CD8-positive, alpha-beta memory T cell (primary cell): ENCODE data around the gene FLOT1. TPM values are rescaled to one million over a fixed set of nuclear protein-coding genes. Genes with fewer than 3 reads are reported as not detected.
"Not testable (repeated sequence)": the region's sequence is repeated elsewhere in the genome, so short reads cannot be mapped to it uniquely, and the experiment has no call there.

ENCODE experiments used
- CTCF ChIA-PET: fragments of 350-600 bp; sonication (Branson Sonifier 250); formaldehyde crosslinking; loops from one replicate; lab custom pipeline; 2021; ENCODE audit warnings: antibody characterized with exemption; lab: Charles Lee
- POLR2A ChIA-PET: fragments of 350-600 bp; sonication (Branson Sonifier 250); formaldehyde crosslinking; loops from one replicate; lab custom pipeline; 2021; ENCODE audit warnings: antibody characterized with exemption; lab: Charles Lee
- DNase-seq, 5 donors: peaks; one replicate each; pipeline versions ENCODE4 v3.0.0 to v3.0.0-alpha.2; 2020 to 2022; ENCODE audit warnings: mixed read lengths in 1 of 5
- H3K27ac ChIP-seq: one replicate; pipeline ENCODE4 v1.7.0; 2013; ENCODE audit warnings: low read depth, mild to moderate bottlenecking, low read length, moderate library complexity
- H3K27me3 ChIP-seq: 2 replicates; pipeline ENCODE4 v1.7.0; 2013; ENCODE audit warnings: low read length, mild to moderate bottlenecking; ENCODE audit not compliant: insufficient read depth, poor library complexity, severe bottlenecking
- H3K36me3 ChIP-seq: 2 replicates; pipeline ENCODE4 v1.7.0; 2013; ENCODE audit warnings: mild to moderate bottlenecking, low read length, moderate library complexity; ENCODE audit not compliant: insufficient read depth
- H3K4me1 ChIP-seq: 2 replicates; pipeline ENCODE4 v1.7.0; 2013; ENCODE audit warnings: mild to moderate bottlenecking, low read length, moderate library complexity; ENCODE audit not compliant: insufficient read depth
- H3K4me3 ChIP-seq: 2 replicates; pipeline ENCODE4 v1.7.0; 2013; ENCODE audit warnings: mild to moderate bottlenecking, low read length
- H3K9me3 ChIP-seq: 2 replicates; pipeline ENCODE4 v1.7.0; 2013; ENCODE audit warnings: mild to moderate bottlenecking, low read length
- H3K27ac Mint-ChIP-seq, 8 donors: one replicate each; pipeline ENCODE4 v1.8.0; 2020 to 2021; ENCODE audit warnings: mixed read lengths in 8 of 8, mild to moderate bottlenecking in 6 of 8, inconsistent platforms in 3 of 8, moderate library complexity in 3 of 8
- H3K27me3 Mint-ChIP-seq, 2 donors: one replicate each; pipeline ENCODE4 v1.8.0; 2020 to 2021; ENCODE audit warnings: mixed read lengths in 2 of 2, mild to moderate bottlenecking in 1 of 2, moderate library complexity in 1 of 2
- H3K36me3 Mint-ChIP-seq, 3 donors: one replicate each; pipeline ENCODE4 v1.8.0; 2020 to 2021; ENCODE audit warnings: mixed read lengths in 3 of 3, inconsistent platforms in 1 of 3, mild to moderate bottlenecking in 1 of 3
- H3K4me1 Mint-ChIP-seq, 3 donors: one replicate each; pipeline ENCODE4 v1.8.0; 2020 to 2021; ENCODE audit warnings: mixed read lengths in 3 of 3, inconsistent platforms in 1 of 3, mild to moderate bottlenecking in 1 of 3
- H3K4me3 Mint-ChIP-seq, 7 donors: one replicate each; pipeline ENCODE4 v1.8.0; 2020 to 2021; ENCODE audit warnings: mixed read lengths in 7 of 7, mild to moderate bottlenecking in 6 of 7, moderate library complexity in 4 of 7, inconsistent platforms in 2 of 7
- H3K9me3 Mint-ChIP-seq, 5 donors: one replicate each; pipeline ENCODE4 v1.8.0; 2020 to 2022; ENCODE audit warnings: mixed read lengths in 5 of 5, mild to moderate bottlenecking in 3 of 5, moderate library complexity in 2 of 5, inconsistent platforms in 1 of 5
- polyA plus RNA-seq: library from polyadenylated mRNA; unstranded; fragments of 300-500 nt; fragmentation: Illumina TruSeq; gene quantifications from one replicate; pipeline ENCODE4 v1.2.3, GENCODE V29; 2021
- total RNA-seq, 2 experiments: library from RNA; stranded (reverse); gene quantifications; one replicate each; pipeline ENCODE4 v1.2.3, GENCODE V29; 2021

Gene FLOT1
- total and polyA plus RNA-seq, 3 experiments from 2014 or later: 104 to 155 (median 154) TPM

DNA sequence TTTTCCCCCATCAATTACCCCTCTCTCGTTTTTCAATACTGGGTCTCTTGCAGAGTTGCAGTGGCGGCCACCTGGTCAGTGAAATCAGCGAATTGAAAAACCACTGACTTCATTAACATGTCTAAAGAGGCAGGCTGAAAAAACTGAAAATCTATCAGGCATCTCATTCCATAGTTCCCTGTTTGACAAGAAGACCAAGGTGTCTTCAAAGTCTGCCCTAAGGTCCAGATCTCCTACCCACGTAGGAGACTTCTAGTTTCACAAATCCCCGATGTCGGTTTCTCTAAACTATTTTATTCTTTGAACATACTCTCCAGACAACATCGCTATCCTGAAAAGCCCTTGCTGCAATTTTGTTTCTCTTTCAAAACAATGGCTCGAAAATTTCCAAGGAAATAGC lies 23.1 kb downstream of the FLOT1 start:
- Mint-ChIP-seq H3K4me3 (peak overlapping the region; percentile 91 to 99 (median 98)), H3K9me3 (no peaks in the 10 kb centered on the region), H3K27ac (peak overlapping the region; percentile 78 to 98 (median 96)), H3K4me1 (peaks cover 54 to 72% (median 57%) of the 10 kb centered on the region in 3 donors), H3K27me3 (peaks cover 0 to 6% of the 10 kb centered on the region in 2 donors), H3K36me3 (peaks cover 5 to 53% (median 17%) of the 10 kb centered on the region in 3 donors)
- H3K27ac ChIP-seq: peak overlapping the region; percentile 73
- peak overlapping the region; percentile 95 for H3K4me3 ChIP-seq
- H3K9me3 ChIP-seq: no peaks in the 10 kb centered on the region
- ChIA-PET POLR2A (interaction anchor here (2.5 to 7.4 kb wide), 4 partner anchors 28 to 104 kb away, joined by 8 to 142 read pairs (median 39); partner anchors contain the start of genes MRPS18B and PPP1R10), CTCF (interaction anchor here (1.1 to 17.1 kb wide), 2 partner anchors 42 to 105 kb away, joined by 3 to 697 read pairs; partner anchors contain the start of gene DHX16)
- H3K36me3 ChIP-seq: peaks cover 15% of the 10 kb centered on the region
- peaks cover 26% of the 10 kb centered on the region for H3K4me1 ChIP-seq
- DNase-seq: no peak
- no peaks in the 10 kb centered on the region for H3K27me3 ChIP-seq

DNA sequence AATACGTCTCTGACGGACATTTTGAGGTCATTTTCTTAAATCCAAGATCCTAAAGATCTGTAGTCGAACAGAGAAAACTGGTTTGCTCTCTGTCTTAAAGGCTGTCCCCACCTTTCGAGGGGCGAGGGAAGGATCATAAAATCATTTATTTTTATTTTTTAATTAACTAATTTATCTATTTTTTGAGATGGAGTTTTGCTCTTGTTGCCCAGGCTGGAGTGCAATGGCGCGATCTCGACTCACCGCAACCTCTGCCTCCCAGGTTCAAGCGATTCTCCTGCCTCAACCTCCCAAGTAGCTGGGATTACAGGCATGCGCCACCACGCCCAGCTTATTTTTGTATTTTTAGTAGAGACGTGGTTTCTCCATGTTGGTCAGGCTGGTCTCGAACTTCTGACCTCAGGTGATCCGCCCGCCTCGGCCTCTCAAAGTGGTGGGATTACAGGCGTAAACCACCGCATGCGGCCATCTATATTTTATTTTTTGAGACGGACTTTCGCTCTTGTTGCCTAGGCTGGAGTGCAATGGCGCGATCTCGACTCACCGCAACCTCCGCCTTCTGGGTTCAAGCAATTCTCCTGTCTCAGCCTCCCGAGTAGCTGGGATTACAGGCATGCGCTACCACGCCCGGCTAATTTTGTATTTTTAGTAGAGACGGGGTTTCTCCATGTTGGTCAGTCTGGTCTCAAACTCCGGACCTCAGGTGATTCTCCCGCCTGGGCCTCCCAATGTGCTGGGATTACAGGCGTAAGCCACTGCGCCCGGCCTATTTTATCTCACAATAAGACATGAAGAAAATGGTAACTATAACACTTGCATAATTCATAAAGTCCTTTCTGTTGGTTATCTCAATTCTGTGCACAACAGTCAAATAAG lies 24.4 kb downstream of the FLOT1 start:
- POLR2A ChIA-PET: interaction anchor here (0.8 to 7.4 kb wide), 17 partner anchors 12 to 225 kb away, joined by 3 to 142 read pairs (median 6); partner anchors contain the start of genes DHX16, GNL1, MRPS18B and PPP1R10
- not testable (repeated sequence) for H3K27me3 Mint-ChIP-seq

DNA sequence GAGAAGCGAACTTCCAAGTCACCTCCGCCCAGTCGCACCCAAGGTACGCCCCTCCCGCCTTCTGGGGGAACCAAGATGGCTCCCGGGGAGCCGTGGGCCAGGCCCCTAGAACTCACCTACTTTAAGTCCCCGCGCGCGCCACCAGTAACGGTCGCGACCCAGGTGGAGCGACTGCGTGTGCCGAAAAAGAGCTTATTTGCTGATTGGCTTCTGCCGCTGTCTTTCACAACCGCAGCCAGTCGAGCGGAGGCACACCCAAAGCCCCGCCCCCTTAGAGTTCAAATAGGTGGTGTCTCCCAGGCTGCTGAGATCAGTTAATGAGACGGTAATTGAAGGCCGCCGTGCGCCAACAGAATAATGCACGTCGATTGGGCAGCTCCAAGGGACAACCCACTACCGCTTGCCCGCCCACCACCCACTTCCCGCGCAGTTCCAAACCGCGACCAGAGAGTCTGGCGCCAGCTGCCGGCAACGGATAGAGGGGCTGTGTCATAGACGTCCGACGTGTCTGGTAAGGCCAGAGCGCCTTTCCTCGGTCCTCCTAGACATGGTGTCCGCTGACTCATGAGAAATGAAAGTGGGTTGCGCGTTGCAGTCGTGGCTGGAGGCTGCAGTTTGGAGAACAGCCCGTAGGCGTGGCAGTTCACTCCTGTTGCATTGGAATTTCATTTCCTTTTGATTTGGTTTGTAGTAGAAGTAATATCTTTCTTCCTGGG lies 25.2 kb downstream of the FLOT1 start, which contains the start of gene MDC1:
TSS of gene MDC1 (minus strand) at position 153 of the 716 bp plus-strand sequence. CDS start 2,106 bp downstream, outside the sequence.
- Mint-ChIP-seq H3K9me3 (no peaks in the 10 kb centered on the region), H3K4me3 (peak within 1 kb of the TSS; percentile 90 to 98 (median 94)), H3K27ac (peak within 1 kb of the TSS; percentile 92 to 100 (median 99)), H3K36me3 (peaks cover 11 to 53% (median 14%) of the 10 kb centered on the region in 3 donors), H3K27me3 (peaks cover 0 to 2% of the 10 kb centered on the region in 2 donors), H3K4me1 (peaks cover 45 to 64% (median 46%) of the 10 kb centered on the region in 3 donors)
- Histone ChIP-seq H3K9me3 (no peaks in the 10 kb centered on the region), H3K4me1 (peaks cover 20% of the 10 kb centered on the region), H3K27ac (peak within 1 kb of the TSS; percentile 92), H3K4me3 (peak within 1 kb of the TSS; percentile 85), H3K27me3 (no peaks in the 10 kb centered on the region), H3K36me3 (peaks cover 15% of the 10 kb centered on the region)
- DNase-seq: peak; percentile 97 to 100 (median 99)
- CTCF ChIA-PET: interaction anchor here (0.7 to 17.1 kb wide), 11 partner anchors 10 to 235 kb away, joined by 3 to 697 read pairs (median 4); partner anchors contain the start of genes DHX16, IER3, MRPS18B and PPP1R10
- POLR2A ChIA-PET: interaction anchor here (0.5 to 7.4 kb wide), 21 partner anchors 13 to 224 kb away, joined by 3 to 70 read pairs (median 4); partner anchors contain the start of genes DHX16, GNL1, MRPS18B and PPP1R10

More for the DNA sequence above, 24.4 kb downstream of the FLOT1 start:
- not testable (repeated sequence) for H3K9me3 Mint-ChIP-seq, H3K9me3 ChIP-seq, DNase-seq, H3K27me3 ChIP-seq
- Histone ChIP-seq H3K4me1 (peaks cover 24% of the 10 kb centered on the region), H3K4me3 (peak overlapping the region; percentile 85), H3K36me3 (peaks cover 11% of the 10 kb centered on the region), H3K27ac (peak overlapping the region; percentile 76)
- Mint-ChIP-seq H3K27ac (peak overlapping the region; percentile 98 to 100 (median 99)), H3K4me1 (peaks cover 46 to 64% (median 48%) of the 10 kb centered on the region in 3 donors), H3K4me3 (peak overlapping the region; percentile 90 to 98 (median 97)), H3K36me3 (peaks cover 7 to 51% (median 15%) of the 10 kb centered on the region in 3 donors)
- CTCF ChIA-PET: interaction anchor here (1.1 to 17.1 kb wide), 5 partner anchors 13 to 236 kb away, joined by 3 to 697 read pairs (median 6); partner anchors contain the start of genes DHX16, MRPS18B and PPP1R10

DNA sequence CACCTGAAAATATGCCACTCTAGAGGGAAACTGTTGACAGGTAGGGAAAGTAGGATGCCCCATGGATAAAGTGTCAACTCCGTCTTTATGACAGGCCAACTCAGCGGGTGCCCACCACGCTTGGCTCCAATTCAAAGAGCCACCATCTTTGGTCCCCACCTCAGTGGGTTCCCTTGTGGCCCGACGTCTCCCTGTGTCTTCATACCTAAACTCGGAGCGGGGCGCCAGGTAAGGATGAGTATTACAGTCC lies 25.7 kb downstream of the FLOT1 start:
- H3K27ac ChIP-seq: peak overlapping the region; percentile 92
- no peak for DNase-seq
- H3K4me3 ChIP-seq: peak overlapping the region; percentile 81
- Mint-ChIP-seq H3K27ac (peak overlapping the region; percentile 92 to 100 (median 99)), H3K4me3 (peak overlapping the region; percentile 90 to 98 (median 94)), H3K36me3 (peaks cover 11 to 57% (median 16%) of the 10 kb centered on the region in 3 donors), H3K9me3 (no peaks in the 10 kb centered on the region), H3K27me3 (peaks cover 0 to 2% of the 10 kb centered on the region in 2 donors), H3K4me1 (peaks cover 45 to 65% (median 49%) of the 10 kb centered on the region in 3 donors)
- ChIA-PET POLR2A (interaction anchor here (0.7 to 7.4 kb wide), 17 partner anchors 15 to 223 kb away, joined by 3 to 70 read pairs (median 5); partner anchors contain the start of genes DHX16, GNL1, MRPS18B and PPP1R10), CTCF (interaction anchor here (0.7 to 17.1 kb wide), 11 partner anchors 10 to 235 kb away, joined by 3 to 697 read pairs (median 4); partner anchors contain the start of genes DHX16, IER3, MRPS18B and PPP1R10)
- no peaks in the 10 kb centered on the region for H3K27me3 ChIP-seq
- H3K4me1 ChIP-seq: peaks cover 22% of the 10 kb centered on the region
- H3K36me3 ChIP-seq: peaks cover 20% of the 10 kb centered on the region
- H3K9me3 ChIP-seq: no peaks in the 10 kb centered on the region

GRCh38 chr6:30714263-30714662 lies 28.2 kb downstream of the FLOT1 start:
- peaks cover 11 to 60% (median 22%) of the 10 kb centered on the region in 3 donors for H3K36me3 Mint-ChIP-seq
- peaks cover 35% of the 10 kb centered on the region for H3K36me3 ChIP-seq
- no peaks in the 10 kb centered on the region for H3K27me3 ChIP-seq
- DNase-seq: no peak
- ChIA-PET POLR2A (no interaction called here), CTCF (interaction anchor here (0.7 to 3.1 kb wide), 3 partner anchors 8 to 35 kb away, joined by 3 to 13 read pairs (median 4); no protein-coding TSS in a partner anchor)
- peaks cover 16% of the 10 kb centered on the region for H3K4me1 ChIP-seq
- H3K27ac Mint-ChIP-seq: peak overlapping the region in 1 of 8 donors; percentile 12
- H3K27ac ChIP-seq: no peak overlapping the region
- no peak overlapping the region for H3K4me3 ChIP-seq
- no peaks in the 10 kb centered on the region for H3K27me3 Mint-ChIP-seq
- no peak overlapping the region for H3K4me3 Mint-ChIP-seq
- H3K9me3 ChIP-seq: no peaks in the 10 kb centered on the region
- H3K9me3 Mint-ChIP-seq: no peaks in the 10 kb centered on the region
- H3K4me1 Mint-ChIP-seq: peaks cover 38 to 62% (median 45%) of the 10 kb centered on the region in 3 donors

DNA sequence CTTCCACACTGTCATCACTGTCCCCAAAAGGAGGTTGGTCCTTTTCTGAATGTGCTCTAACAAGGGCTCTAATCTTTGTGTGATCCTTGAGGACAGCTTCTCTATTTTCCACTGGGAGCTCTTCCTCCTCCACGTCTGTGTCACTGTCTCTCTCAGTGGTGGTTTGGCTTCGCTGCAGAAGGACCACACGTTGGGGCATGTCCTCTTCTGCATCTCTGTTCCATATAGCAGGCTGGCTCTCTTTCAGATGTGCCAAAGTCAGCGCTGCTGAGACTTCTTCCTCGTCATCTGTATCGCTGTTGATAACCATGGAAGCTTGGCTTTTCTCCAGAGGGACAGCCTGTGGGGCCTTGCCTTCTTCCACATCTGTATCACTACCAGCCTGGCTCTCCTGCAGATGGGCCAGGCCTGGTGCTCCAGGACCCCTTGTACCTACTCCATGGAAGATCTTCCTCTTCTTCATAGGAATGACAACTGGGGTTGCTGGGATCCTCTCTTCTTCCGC lies 30.0 kb downstream of the FLOT1 start:
- H3K27ac ChIP-seq: no peak overlapping the region
- DNase-seq: no peak

More for the DNA sequence above, 30.0 kb downstream of the FLOT1 start:
- POLR2A ChIA-PET: no interaction called here
- CTCF ChIA-PET: interaction anchor here (1.4 to 3.1 kb wide), 4 partner anchors 9 to 171 kb away, joined by 3 to 13 read pairs (median 9); partner anchors contain the start of gene DHX16
- peaks cover 13% of the 10 kb centered on the region for H3K4me1 ChIP-seq
- H3K36me3 ChIP-seq: peaks cover 40% of the 10 kb centered on the region
- Mint-ChIP-seq H3K4me1 (peaks cover 32 to 50% (median 39%) of the 10 kb centered on the region in 3 donors), H3K27me3 (no peaks in the 10 kb centered on the region), H3K36me3 (peaks cover 11 to 70% (median 27%) of the 10 kb centered on the region in 3 donors), H3K4me3 (peak overlapping the region in 1 of 7 donors; percentile 2), H3K27ac (peak overlapping the region in 5 of 8 donors; percentile 36 to 77 (median 63)), H3K9me3 (no peaks in the 10 kb centered on the region)
- no peaks in the 10 kb centered on the region for H3K27me3 ChIP-seq
- H3K9me3 ChIP-seq: no peaks in the 10 kb centered on the region
- no peak overlapping the region for H3K4me3 ChIP-seq
